GM21825 (cell line): Measurements from ENCODE around the gene SEC24D.
"Not testable (repeated sequence)": the region's sequence is repeated elsewhere in the genome, so short reads cannot be mapped to it uniquely, and the experiment has no call there.

Experiments used
- ATAC-seq: cut with Tn5 transposase; IDR thresholded peaks from one replicate; pipeline ENCODE4 v1.9.1; 2021; ENCODE audit warnings: mild to moderate bottlenecking, moderate library complexity; ENCODE audit not compliant: unreplicated experiment

SEC24D gene

DNA sequence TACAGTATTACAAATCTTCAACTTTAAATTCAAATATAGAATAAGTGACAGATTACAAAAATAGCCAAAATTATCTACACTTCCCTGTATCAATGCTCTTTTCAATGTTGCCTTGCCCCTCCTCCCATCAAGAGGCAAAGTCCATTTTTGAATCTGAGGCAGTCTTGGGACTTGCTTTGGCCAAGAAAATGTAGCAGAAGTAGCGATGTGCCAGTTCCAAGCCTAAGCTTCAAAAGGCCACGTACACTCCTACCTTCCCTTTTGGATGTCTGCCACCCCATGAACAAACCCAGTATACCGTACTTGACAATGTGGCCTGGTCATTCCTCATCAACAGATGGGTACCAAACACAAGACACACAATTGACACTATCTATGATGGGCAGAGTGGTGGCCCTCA lies 24.1 kb downstream of the SEC24D start:
- no peak for ATAC-seq

DNA sequence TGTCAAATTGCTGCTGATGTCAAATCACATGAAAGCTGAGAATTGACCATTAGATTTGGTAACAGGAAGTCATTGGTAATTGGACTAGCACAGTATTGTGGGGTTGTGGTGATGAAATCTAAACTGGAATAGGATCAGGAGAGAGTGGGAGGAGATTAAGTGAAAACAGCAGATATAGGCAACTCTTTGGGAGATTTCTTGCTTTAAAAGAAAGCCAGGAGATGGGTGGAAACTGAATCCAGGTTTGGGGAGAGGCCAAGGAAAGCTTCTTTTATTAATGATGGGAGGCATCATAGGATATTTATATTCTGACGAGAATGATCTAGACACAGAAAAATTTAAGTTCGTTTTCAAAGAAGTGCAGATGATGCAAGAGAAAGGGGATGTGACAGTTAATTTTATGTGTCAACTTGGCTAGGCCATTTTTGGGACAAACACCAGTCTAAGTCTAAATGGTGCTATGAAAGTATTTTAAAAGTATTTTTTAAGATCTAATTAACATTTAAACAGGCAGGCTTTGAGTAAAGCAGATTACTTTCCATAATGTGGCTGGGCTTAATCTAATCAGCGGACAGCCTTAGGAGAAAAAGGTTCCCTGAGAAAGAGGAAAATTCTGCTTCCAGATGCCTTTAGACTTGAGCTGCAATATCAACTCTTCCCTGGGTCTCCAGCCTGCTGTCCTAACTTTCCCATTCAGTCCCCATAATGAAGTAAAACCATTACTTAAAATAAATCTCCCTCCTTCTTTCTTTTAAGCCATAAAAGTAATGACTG lies 24.7 kb downstream of the SEC24D start:
- no peak for ATAC-seq

DNA sequence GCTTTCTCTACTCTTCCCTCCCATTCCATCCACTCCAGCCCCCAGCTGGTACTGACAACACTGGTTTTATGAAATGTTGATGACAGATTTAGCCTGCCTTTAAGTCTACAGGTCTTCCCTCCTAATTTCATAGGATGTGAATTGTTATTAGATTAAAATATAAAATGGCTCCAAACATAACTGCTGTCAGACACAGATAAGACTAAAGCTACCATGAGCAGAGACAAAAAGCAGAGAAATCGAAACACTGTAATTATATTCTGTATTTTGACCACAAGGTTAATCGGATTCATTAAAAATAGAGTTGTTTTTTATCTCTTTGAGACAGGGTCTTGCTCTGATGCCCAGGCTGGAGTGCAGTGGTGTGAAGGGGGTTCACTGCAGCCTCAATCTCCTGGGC lies 28.3 kb downstream of the SEC24D start:
- no peak for ATAC-seq

DNA sequence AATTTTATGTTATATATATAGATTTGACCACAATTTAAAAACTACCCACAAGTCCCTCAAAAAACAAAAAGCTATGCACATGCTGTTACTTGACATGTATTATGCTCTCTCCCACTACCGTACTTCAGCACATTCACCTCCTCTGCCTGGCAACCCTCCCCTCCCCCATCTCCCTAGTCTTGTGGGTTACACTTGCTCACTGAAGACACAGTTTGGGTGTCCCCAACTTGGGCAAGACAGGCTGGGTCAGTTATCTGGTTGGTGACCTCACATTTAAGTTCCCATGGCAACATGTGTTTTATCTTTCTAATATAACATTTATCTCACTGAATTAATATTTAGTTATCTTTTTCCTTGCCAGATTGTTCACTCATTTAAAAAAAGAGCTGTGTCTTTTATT lies 32.7 kb downstream of the SEC24D start:
- ATAC-seq, result no peak

DNA sequence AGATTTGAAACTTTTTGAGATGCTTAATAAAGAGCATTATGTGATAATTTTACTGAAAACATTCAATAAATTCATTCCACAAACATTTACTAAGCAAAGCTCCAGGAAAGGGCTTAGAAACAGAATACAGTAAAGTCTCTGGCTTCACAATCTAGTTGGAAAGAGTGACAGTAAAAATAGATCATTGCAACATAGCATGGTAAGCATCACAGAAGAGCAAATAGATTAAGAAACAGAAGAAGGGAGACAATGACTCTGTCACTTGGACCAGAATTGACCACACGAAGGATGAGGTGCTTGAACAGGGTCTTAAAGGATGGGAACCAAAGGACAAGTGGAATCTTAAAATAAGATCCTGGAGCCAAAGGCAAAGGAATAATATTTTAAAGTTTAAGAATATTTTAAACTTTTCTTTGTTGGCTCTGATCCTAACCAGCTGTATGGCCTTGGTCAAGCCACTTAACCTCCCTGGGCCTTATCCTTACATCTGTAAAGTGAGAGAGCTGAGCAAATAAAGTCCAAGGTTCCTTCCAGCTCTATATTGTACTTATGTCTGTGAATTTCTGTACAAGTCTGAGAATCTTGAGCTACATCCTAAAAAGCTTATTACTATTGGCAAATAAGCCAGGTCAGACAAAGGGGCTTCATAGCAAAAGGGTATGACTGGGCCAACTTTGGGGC lies 33.9 kb downstream of the SEC24D start:
- ATAC-seq, result no peak

DNA sequence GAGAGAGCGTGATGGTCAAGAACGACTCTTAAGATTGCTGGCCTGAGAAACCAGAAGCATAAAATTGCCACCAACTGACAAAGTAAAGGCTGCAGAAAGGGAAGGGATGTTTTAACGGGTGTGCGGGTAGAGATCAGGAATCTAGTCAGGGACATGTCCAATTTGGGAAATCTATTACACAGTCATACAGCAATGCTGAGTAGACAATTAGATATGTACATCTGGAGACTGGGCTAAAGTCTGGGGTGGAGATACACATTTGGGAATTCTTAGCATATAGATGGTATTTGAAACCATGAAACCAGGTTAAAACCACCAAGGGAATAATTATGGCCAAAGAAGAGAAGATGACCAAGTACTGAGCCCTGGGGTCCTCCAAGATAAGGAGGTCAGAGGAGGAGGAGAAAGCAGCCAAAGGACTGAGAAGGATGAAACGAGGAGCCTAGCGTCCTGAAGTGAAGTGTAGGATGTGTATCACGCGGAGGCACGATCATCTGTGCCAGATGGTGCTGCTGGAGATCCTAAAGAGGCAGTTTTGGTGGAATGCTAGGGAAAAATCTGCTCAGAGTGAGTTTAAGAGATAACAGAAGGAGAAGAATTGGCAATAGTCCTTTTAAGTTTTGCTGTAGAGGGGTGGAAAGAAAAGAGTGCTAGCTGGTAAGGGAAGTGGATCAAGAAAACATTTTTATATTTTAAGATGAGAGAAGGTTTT lies 36.5 kb downstream of the SEC24D start:
- ATAC-seq, result no peak

DNA sequence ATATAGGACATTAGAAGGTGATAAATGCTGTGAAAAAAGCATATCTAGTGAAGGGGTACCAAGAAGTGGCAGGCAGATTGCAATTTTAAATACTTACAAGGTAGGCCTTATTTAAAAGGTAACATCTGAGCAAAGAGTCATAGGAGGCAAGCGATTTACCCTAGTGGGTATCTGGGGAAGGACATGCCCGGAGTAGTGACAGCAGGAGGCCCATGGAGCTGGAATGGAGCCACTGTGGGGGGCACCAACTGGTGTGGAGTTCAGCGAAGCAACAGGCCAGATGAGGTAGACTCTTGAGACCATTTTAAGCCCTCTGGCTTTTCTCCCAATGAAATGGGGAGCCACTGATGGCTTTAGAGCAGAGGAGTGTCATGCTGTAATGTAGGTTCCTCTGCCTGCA lies 37.3 kb downstream of the SEC24D start:
- ATAC-seq, result no peak

DNA sequence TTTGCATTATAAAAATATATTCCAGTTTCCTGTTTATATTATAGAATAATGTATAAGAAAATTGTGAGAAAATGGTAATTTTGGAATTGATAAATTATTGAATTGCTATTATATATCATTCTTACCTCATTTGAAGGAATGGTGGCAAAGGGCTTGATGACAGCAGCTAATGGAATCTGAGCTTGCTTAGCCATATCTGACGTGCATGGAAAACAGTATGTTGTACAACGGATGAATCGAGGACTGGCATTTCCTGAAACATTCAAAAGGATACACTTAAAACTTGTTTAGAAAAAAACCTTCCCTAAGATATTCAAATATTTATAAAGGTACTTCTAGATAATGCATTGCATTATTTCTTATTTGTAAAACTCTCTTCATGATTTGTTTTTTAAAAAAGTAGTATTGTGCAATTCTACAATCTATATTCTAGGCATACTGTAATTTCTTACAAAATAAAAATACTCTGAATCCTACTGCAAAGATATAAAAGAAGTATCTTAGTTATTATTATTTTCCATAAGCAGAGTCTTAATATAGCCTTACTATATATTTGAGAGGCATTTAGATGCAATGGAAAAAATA lies 38.3 kb downstream of the SEC24D start:
- no peak for ATAC-seq

DNA sequence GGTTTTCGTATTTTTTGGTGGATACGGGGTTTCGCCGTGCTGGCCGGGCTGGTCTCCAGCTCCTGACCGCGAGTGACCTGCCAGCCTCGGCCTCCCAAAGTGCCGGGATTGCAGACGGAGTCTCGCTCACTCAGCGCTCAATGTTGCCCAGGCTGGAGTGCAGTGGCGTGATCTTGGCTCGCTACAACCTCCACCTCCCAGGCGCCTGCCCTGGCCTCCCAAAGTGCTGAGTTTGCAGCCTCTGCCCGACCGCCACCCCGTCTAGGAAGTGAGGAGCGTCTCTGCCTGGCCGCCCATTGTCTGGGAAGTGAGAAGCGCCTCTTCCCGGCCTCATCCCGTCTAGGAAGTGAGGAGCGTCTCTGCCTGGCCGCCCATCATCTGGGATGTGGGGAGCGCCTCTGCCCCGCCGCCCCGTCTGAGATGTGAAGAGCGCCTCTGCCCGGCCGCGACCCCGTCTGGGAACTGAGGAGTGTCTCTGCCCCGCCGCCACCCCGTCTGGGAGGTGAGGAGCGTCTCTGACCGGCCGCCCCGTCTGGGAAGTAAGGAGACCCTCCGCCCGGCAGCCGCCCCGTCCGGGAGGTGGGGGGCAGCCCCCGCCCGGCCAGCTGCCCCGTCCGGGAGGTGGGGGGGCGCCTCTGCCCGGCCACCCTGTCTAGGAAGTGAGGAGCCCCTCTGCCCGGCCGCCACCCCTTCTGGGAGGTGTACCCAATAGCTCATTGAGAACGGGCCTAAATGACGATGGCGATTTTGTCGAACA lies 44.1 kb downstream of the SEC24D start:
- ATAC-seq, result not testable (repeated sequence)

DNA sequence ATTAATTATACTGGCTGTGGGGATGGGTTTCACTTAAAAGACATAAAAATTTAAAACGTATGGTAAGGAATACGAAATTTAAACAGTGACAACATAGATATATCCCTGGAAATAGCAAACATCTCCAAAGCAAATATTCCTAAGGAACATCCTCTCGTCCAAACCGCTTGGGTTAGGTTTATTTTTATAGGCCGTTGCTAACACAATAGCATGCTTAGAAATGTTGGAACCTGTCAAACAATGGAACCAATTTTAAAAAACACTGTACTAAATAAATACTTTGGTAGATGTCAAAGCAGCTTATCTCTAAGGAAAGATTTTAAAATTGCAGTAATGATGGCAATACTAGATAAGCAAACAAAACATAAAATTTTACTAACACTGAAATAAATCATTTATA lies 45.4 kb downstream of the SEC24D start:
- ATAC-seq, result no peak

DNA sequence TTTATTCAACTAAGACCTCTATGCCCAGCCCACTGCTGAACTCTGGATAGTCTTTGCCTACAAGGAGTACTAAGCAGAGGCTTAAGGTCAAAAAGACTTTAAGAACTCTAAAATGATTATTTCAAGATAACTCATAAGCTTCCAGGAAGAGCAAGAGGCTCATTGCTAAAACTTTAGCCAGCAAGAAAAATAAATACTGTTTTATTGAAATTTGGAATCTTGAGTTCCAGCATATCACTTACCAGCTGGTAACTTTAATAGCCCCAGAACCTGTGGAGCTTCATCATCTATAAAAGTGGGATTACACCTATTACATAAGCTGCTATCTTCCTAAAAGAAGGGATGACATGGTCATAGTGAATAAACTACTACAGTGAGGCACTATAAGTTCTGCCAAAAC lies 47.0 kb downstream of the SEC24D start:
- ATAC-seq, result no peak

DNA sequence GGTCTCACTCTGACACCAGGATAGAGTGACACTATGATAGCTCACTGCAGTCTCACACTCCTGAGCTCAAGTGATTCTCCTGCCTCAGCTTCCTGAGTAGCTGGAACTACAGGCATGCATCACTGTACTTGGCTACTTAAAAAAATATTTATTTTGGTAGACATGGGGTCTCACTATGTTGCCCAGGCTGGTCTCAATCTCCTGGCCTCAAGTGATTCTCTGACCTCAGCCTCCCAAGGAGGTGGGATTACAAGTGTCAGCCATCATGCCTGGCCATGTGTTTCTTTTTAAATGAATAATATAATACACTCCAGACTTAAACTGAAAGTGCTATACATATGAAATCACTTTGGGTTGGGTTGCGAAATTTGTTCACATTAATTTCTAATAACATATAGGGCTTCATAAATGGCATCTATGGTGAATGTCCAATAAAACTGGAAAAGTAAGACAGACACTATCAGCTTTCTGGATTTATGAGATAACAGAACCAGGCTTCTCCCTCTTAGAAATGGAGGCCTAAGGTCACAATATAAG lies 48.0 kb downstream of the SEC24D start:
- ATAC-seq, result no peak

DNA sequence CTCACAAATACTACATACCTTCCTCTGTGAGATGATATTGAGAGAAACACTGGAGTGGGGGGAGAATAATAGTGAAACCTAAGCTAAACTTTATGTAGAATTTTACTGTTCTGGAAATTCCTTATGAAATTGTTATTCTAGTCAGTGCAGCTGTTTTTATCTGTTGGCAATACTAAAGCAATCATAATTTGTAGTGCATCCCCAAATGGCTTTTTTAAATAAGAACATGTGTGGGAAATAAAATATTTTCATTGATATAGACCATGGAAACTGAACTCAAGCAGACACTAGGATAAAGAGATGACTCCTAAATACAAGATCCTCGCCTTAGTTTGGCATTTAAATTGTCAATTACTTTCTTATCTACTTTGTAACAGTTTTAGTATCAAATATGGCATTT lies 51.1 kb downstream of the SEC24D start:
- ATAC-seq, result no peak

DNA sequence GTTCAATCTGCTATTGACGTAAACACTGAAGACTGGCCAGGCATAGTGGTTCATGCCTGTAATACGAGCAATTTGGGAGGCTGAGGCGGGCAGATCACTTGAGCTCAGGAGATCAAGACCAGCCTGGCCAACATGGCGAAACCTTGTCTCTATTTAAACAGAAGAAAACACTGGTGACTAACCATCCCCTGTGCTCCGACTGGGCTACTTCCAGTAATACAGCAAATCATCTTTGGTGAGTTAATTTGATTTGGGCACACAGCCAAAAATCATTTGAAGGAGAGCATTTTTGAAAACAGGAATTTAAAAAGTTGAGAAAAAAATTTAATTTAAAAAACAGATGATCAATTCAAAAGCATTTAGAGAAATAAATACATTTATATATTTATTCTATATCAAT lies 52.0 kb downstream of the SEC24D start:
- no peak for ATAC-seq

DNA sequence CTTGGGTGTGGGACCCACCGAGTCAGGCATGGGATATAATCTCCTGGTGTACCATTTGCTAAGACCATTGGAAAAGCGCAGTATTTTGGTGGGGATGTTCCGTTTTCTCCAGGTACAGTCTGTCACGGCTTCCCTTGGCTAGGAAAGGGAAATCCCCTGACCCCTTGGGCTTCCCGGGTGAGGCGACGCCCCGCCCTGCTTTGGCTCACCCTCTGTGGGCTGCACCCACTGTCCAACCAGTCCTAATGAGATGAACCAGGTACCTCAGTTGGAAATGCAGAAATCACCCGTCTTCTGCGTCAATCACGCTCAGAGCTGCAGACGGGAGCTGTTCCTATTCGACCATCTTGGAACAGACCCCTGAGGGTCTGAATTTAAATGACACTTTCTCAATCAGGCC lies 53.0 kb downstream of the SEC24D start:
- ATAC-seq, result not testable (repeated sequence)

DNA sequence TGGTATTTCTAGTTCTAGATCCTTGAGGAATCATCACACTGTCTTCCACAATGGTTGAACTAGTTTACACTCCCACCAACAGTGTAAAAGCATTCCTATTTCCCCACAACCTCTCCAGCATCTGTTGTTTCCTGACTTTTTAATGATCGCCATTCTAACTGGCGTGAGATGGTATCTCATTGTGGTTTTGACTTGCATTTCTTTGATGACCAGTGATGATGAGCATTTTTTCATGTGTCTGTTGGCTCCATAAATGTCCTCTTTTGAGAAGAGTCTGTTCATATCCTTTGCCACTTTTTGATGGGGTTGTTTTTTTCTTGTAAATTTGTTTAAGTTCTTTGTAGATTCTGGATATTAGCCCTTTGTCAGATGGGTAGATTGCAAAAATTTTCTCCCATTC lies 58.3 kb downstream of the SEC24D start:
- ATAC-seq, result not testable (repeated sequence)

DNA sequence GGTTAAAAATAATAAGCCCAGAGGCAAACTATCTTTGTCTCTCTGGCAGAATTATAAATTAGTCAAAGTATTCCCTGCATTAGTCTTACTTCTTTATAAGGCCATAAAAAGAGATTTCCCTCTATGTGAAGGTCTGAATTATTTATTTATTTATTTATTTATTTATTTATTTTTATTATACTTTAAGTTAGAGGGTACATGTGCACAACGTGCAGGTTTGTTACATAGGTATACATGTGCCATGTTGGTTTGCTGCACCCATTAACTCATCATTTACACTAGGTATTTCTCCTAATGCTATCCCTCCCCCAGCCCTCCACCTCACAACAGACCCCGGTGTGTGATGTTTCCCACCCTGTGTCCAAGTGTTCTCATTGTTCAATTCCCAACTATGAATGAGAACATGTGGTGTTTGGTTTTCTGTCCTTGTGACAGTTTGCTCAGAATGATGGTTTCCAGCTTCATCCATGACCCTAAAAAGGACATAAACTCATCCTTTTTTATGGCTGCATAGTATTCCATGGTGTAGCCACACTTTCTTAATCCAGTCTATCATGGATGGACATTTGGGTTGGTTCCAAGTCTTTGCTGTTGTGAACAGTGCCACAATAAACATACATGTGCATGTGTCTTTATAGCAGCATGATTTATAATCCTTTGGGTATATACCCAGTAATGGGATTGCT lies 58.8 kb downstream of the SEC24D start:
- not testable (repeated sequence) for ATAC-seq

DNA sequence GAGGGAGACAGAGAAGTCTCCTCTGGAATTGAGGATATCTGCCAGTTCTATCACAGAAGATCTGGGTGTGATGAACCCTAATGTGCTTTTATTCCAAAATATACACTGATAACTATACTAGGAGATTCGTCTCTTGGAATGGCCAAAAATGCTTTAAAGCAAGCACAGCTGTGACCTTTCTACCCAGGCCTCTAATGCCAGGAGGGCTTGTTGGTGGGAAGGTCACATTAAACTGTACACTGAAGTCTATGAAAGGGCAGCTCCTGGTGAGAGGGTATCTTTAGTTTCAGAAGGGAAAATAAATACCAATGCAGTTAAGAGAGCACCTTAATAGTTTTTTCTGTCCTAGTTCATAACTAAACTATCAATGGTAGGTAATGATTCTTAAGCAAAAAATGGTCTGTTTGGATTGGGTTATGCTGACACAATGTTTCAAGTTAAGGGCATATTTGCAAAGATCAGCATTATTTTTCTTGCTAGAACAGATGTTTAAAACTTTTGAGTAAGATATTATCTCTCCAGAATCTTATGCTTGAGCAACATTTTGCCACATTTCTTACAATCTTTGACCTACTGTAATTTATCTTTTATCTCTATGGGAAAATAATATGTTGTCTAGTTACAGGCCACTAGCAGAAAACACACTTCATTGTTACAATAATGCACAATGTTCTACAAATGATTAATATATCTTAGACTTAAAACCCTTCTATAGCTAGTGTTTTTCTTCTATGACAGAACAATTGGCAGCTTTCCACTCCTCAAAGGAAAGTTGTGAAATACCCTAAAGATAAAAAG lies 59.6 kb downstream of the SEC24D start:
- no peak for ATAC-seq

DNA sequence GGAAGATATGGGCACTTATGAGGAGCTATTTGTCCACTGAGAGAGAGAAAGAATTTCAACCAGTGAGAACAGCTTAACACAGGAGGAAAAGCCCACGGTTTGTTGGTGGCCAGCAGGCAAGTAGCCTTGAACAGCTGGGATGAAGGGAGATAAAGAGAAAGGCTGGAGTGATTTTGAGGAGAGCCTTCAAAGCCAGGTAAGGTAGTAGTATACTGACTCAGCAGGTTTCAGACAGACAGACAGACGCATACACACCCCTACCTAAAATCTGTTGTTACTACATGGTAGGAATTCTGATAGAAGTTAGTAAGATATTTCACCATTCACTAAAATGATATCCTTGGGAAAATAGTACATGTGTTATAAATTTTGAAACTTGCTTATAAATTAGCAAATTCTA lies 60.5 kb downstream of the SEC24D start:
- no peak for ATAC-seq
